Neural progenitor cell (in vitro differentiated cells): ENCODE measurements around the gene GINS2. TPM values are rescaled to one million over a fixed set of nuclear protein-coding genes. Genes with fewer than 3 reads are reported as not detected.

Experiments
- DNase-seq: peaks from one replicate; pipeline ENCODE4 v3.0.0-alpha.2; 2016; ENCODE audit warnings: low spot score
- H2AFZ ChIP-seq: fragments of 200-600 bp; sonication (generic); replicated peaks from 2 replicates; pipeline ENCODE4 v1.6.1; 2016; ENCODE audit warnings: antibody characterized with exemption
- H3F3A ChIP-seq: fragments of 200-600 bp; sonication (generic); 2 replicates; pipeline ENCODE4 v1.6.1; 2016; ENCODE audit warnings: antibody characterized with exemption, low read depth
- H3K27ac ChIP-seq: fragments of 200-600 bp; sonication (generic); 2 replicates; pipeline ENCODE4 v1.5.1; 2016; ENCODE audit warnings: mild to moderate bottlenecking
- H3K27me3 ChIP-seq: fragments of 200-600 bp; sonication (generic); 2 replicates; pipeline ENCODE4 v1.6.1; 2016; ENCODE audit warnings: mild to moderate bottlenecking, moderate library complexity
- H3K36me3 ChIP-seq: fragments of 200-600 bp; sonication (generic); 2 replicates; pipeline ENCODE4 v1.5.1; 2016
- H3K4me1 ChIP-seq: fragments of 200-600 bp; sonication (generic); 2 replicates; pipeline ENCODE4 v1.6.1; 2016; ENCODE audit warnings: mixed run types
- H3K4me2 ChIP-seq: fragments of 200-600 bp; sonication (generic); 2 replicates; pipeline ENCODE4 v1.6.1; 2016
- H3K4me3 ChIP-seq: fragments of 200-600 bp; sonication (generic); 2 replicates; pipeline ENCODE4 v1.5.1; 2016
- H3K79me2 ChIP-seq: fragments of 200-600 bp; sonication (generic); 2 replicates; pipeline ENCODE4 v1.6.1; 2016; ENCODE audit warnings: low read depth
- H3K9ac ChIP-seq: fragments of 200-600 bp; sonication (generic); 2 replicates; pipeline ENCODE4 v1.6.1; 2016
- H3K9me3 ChIP-seq: fragments of 200-600 bp; sonication (generic); 2 replicates; pipeline ENCODE4 v1.5.1; 2016; ENCODE audit warnings: low read depth
- H4K20me1 ChIP-seq: fragments of 200-600 bp; sonication (generic); 2 replicates; pipeline ENCODE4 v1.6.1; 2016; ENCODE audit warnings: low read depth
- H3K27ac Mint-ChIP-seq: 3 replicates; pipeline ENCODE4 v1.8.0; 2021; ENCODE audit warnings: mixed read lengths
- H3K27me3 Mint-ChIP-seq: 2 replicates; pipeline ENCODE4 v1.8.0; 2022; ENCODE audit warnings: low read depth, mild to moderate bottlenecking, inconsistent platforms, moderate library complexity, mixed read lengths; ENCODE audit not compliant: insufficient read depth
- H3K36me3 Mint-ChIP-seq: 3 replicates; pipeline ENCODE4 v1.8.0; 2021; ENCODE audit warnings: mixed read lengths
- H3K4me1 Mint-ChIP-seq: 3 replicates; pipeline ENCODE4 v1.8.0; 2021; ENCODE audit warnings: mixed read lengths
- H3K4me3 Mint-ChIP-seq: 3 replicates; pipeline ENCODE4 v1.8.0; 2021; ENCODE audit warnings: mild to moderate bottlenecking, moderate library complexity, mixed read lengths
- H3K9me3 Mint-ChIP-seq: 3 replicates; pipeline ENCODE4 v1.8.0; 2020; ENCODE audit warnings: mixed read lengths
- EZH2 ChIP-seq: fragments of 200-600 bp; sonication (generic); IDR thresholded peaks from 2 replicates; pipeline ENCODE4 v1.6.1; 2017; ENCODE audit warnings: antibody characterized with exemption, mild to moderate bottlenecking, moderate library complexity
- EZH2phosphoT487 ChIP-seq: fragments of 200-600 bp; sonication (generic); IDR thresholded peaks from 2 replicates; pipeline ENCODE4 v1.6.1; 2017; ENCODE audit warnings: antibody characterized with exemption
- total RNA-seq: library from RNA; depleted of rRNA; stranded (reverse); fragments of >200 nt; gene quantifications from 2 replicates; pipeline ENCODE4 v1.2.3, GENCODE V29; 2015; ENCODE audit warnings: low replicate concordance
- TF ChIP-seq, protein P1 (sequence below): fragments of 200-600 bp; sonication (generic); IDR thresholded peaks from 2 replicates; pipeline ENCODE4 v1.5.1; 2017; ENCODE audit warnings: antibody characterized with exemption, mild to moderate bottlenecking

GINS2 gene
- total RNA-seq, 1 donor from 2014 or later, result 47.9 TPM

DNA sequence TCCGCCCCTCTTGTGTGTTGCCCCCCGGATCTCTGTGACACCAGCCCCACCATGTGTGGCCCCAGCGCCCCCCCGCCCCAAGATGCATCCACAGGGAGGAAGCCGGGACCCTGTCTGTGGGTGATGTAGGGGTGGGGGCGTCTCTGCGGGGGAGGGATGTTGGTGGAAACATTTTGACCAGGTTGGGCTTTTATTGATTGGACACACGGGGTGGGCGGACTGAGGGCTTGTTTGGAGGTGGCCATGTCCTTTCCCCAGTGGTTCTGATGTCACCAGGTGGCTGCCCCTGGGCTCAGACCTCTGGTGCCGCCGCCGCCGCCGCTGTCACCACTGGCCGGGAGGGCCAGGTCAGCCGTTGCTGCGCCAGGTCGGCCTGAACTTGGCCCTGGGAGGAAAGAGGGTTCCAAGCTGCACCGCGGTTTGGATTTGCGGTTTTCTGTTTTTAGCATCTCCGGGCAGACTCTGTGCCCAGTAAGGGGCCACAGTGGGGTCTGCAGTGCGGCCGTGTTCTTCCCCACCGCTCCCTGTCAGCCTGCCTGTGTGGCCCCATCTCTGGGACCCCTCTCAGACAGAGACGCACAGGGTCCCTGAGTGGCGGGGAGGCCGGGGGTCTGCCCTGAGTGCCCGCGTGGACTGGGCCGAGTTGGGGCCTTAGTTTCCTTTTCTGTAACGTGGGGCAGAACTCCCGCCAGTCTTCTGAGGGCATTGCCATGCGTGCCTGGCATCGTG is 55.9 kb downstream of the GINS2 start:
- Histone ChIP-seq H3K9ac (no peak overlapping the region), H3K4me1 (peaks cover 7% of the 10 kb centered on the region), H2AFZ (no peak overlapping the region), H3K36me3 (no peaks in the 10 kb centered on the region), H3K9me3 (no peaks in the 10 kb centered on the region), H3K4me3 (no peak overlapping the region), H3K27ac (no peak overlapping the region), H3K4me2 (no peak overlapping the region), H3F3A (no peaks in the 10 kb centered on the region), H4K20me1 (peaks cover 22% of the 10 kb centered on the region), H3K27me3 (no peaks in the 10 kb centered on the region), H3K79me2 (peaks cover 87% of the 10 kb centered on the region)
- Mint-ChIP-seq H3K4me1 (peaks cover 13% of the 10 kb centered on the region), H3K27me3 (peaks cover 7% of the 10 kb centered on the region), H3K27ac (no peak overlapping the region), H3K9me3 (peaks cover 8% of the 10 kb centered on the region), H3K36me3 (peaks cover 9% of the 10 kb centered on the region), H3K4me3 (no peak overlapping the region)
- TF ChIP-seq EZH2 (no peak), EZH2phosphoT487 (no peak)
- DNase-seq, result no peak

DNA sequence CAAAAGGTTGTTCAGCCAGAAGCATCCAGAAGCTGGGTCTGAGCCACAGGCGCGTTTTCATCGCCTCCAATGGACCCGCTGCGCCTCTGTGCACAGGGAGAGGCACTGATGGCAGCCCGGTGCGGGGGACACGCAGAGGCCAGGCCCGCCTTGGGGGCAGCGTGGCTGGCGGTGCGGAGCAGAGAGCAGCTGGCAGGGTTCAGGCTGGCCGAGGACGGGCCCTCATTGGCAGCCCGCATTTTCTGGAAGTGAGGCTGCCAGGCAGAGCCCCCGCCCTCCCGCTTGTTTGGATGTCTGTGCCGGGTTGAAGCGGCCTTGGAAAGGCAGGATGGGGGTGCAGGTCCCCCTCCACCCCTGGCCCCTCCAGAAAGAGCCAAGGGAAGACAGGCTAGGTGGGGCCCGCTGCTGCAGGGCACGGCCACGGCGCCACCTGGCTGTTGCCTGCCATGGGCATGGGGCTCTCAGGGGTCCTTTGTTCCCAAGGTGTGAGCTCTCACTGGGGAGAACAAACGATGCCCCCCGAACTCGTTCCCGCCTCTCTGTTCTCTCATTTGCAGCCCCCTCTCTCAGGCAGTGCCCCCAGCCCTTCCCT is 56.9 kb downstream of the GINS2 start:
- Mint-ChIP-seq H3K27me3 (peaks cover 7% of the 10 kb centered on the region), H3K4me3 (no peak overlapping the region), H3K4me1 (peaks cover 20% of the 10 kb centered on the region), H3K27ac (no peak overlapping the region), H3K9me3 (peaks cover 8% of the 10 kb centered on the region), H3K36me3 (peaks cover 9% of the 10 kb centered on the region)
- H3K4me1 ChIP-seq, result peaks cover 16% of the 10 kb centered on the region
- no peak for TF ChIP-seq EZH2
- TF ChIP-seq, protein P1, sequence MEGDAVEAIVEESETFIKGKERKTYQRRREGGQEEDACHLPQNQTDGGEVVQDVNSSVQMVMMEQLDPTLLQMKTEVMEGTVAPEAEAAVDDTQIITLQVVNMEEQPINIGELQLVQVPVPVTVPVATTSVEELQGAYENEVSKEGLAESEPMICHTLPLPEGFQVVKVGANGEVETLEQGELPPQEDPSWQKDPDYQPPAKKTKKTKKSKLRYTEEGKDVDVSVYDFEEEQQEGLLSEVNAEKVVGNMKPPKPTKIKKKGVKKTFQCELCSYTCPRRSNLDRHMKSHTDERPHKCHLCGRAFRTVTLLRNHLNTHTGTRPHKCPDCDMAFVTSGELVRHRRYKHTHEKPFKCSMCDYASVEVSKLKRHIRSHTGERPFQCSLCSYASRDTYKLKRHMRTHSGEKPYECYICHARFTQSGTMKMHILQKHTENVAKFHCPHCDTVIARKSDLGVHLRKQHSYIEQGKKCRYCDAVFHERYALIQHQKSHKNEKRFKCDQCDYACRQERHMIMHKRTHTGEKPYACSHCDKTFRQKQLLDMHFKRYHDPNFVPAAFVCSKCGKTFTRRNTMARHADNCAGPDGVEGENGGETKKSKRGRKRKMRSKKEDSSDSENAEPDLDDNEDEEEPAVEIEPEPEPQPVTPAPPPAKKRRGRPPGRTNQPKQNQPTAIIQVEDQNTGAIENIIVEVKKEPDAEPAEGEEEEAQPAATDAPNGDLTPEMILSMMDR, result peak; percentile 38
- H2AFZ ChIP-seq, result no peak overlapping the region
- no peaks in the 10 kb centered on the region for H3K9me3 ChIP-seq
- no peak overlapping the region for H3K27ac ChIP-seq
- no peaks in the 10 kb centered on the region for H3K36me3 ChIP-seq
- no peak for DNase-seq
- no peak overlapping the region for H3K4me2 ChIP-seq
- H3K9ac ChIP-seq, result no peak overlapping the region
- peaks cover 26% of the 10 kb centered on the region for H4K20me1 ChIP-seq
- peaks cover 86% of the 10 kb centered on the region for H3K79me2 ChIP-seq
- peaks cover 9% of the 10 kb centered on the region for H3F3A ChIP-seq
- no peaks in the 10 kb centered on the region for H3K27me3 ChIP-seq
- H3K4me3 ChIP-seq, result no peak overlapping the region

DNA sequence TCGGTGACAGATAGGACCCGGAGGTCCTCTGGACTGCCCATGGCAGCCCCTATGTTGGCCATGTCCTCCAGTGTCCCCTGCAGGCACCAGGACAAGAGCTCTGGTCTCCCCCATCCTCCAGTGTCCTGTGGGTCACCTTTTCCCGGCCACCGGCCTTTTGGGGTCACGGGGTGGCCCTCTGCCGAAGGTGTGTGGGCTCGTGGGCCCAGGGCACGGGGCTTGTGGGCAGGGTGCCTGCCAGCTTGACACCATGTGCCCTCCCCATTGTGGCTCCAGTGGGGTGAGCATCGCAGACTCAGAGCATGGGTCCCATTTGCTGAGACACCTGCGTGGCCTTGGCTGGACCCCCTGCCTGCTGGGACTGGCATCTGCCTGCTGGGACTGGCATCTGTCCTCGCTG is 57.5 kb downstream of the GINS2 start:
- Histone ChIP-seq H3K4me1 (peaks cover 18% of the 10 kb centered on the region), H3K9ac (no peak overlapping the region), H3K36me3 (no peaks in the 10 kb centered on the region), H3K27me3 (no peaks in the 10 kb centered on the region), H2AFZ (no peak overlapping the region), H4K20me1 (peaks cover 27% of the 10 kb centered on the region), H3K9me3 (no peaks in the 10 kb centered on the region), H3F3A (peaks cover 15% of the 10 kb centered on the region), H3K79me2 (peaks cover 80% of the 10 kb centered on the region), H3K27ac (no peak overlapping the region), H3K4me3 (no peak overlapping the region), H3K4me2 (no peak overlapping the region)
- Mint-ChIP-seq H3K27ac (no peak overlapping the region), H3K27me3 (peaks cover 9% of the 10 kb centered on the region), H3K9me3 (peaks cover 8% of the 10 kb centered on the region), H3K36me3 (peaks cover 9% of the 10 kb centered on the region), H3K4me3 (no peak overlapping the region), H3K4me1 (peaks cover 25% of the 10 kb centered on the region)
- TF ChIP-seq EZH2phosphoT487 (no peak), EZH2 (no peak)
- TF ChIP-seq, protein P1, result no peak
- no peak for DNase-seq

DNA sequence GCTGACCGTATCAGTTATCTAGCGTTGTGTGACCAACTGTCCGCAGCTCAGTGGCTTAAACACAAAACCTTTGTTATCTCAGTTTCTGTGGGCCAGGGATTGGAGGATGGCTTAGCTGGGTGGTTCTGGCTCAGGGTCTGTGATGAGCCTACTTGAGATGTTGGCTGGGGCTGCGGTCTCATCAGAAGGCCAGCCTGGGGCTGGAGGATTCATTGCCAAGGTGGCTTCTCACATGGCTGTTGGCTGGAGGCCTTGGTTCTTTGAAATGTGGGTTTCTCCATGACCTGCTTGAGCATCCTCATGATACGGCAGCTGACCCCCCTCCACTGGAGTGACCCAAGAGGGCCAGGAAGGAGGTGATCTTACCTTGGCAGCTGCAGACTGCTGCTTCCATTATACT is 58.9 kb downstream of the GINS2 start:
- peaks cover 35% of the 10 kb centered on the region for H4K20me1 ChIP-seq
- H3K4me3 ChIP-seq, result no peak overlapping the region
- no peak for DNase-seq
- no peak overlapping the region for H3K4me3 Mint-ChIP-seq
- H3K27ac Mint-ChIP-seq, result no peak overlapping the region
- H3K4me1 Mint-ChIP-seq, result peaks cover 38% of the 10 kb centered on the region
- TF ChIP-seq EZH2phosphoT487 (no peak), EZH2 (no peak)
- TF ChIP-seq, protein P1, result no peak
- peaks cover 8% of the 10 kb centered on the region for H3K9me3 Mint-ChIP-seq
- no peak overlapping the region for H3K4me2 ChIP-seq
- peaks cover 9% of the 10 kb centered on the region for H3K36me3 Mint-ChIP-seq
- H2AFZ ChIP-seq, result no peak overlapping the region
- no peaks in the 10 kb centered on the region for H3K9me3 ChIP-seq
- no peaks in the 10 kb centered on the region for H3K27me3 ChIP-seq
- peaks cover 18% of the 10 kb centered on the region for H3K27me3 Mint-ChIP-seq
- no peak overlapping the region for H3K9ac ChIP-seq
- no peak overlapping the region for H3K27ac ChIP-seq
- peaks cover 77% of the 10 kb centered on the region for H3K79me2 ChIP-seq
- H3K36me3 ChIP-seq, result no peaks in the 10 kb centered on the region
- peaks cover 29% of the 10 kb centered on the region for H3F3A ChIP-seq
- peaks cover 27% of the 10 kb centered on the region for H3K4me1 ChIP-seq
